A549 (cell line): ENCODE data around the gene RPL35.

Source experiments
- CTCF ChIP-seq: fragments of >200 bp; sonication (Bioruptor Twin); formaldehyde crosslinking; IDR thresholded peaks from 3 replicates; pipeline ENCODE4 v1.5.1; 2016
- GATA3 ChIP-seq: IDR thresholded peaks from 2 replicates; pipeline ENCODE4 v1.6.1; 2012; ENCODE audit warnings: borderline replicate concordance
- ZNF302 ChIP-seq: fragments of 250-450 bp; sonication (Bioruptor Pico); IDR thresholded peaks from 2 replicates; pipeline ENCODE4 v1.9.0; 2021; ENCODE audit warnings: inconsistent platforms, mild to moderate bottlenecking, moderate library complexity

- TF ChIP-seq GATA3 (no peak), ZNF302 (CRISPR knock-in tag) (no peak), CTCF (no peak)
Observed at GRCh38 chr9:124908098-124908497, 46.3 kb upstream of the RPL35 start.
